HG02943 (cell line): ENCODE data around the gene FAM53A.
"Not testable (repeated sequence)": the region's sequence is repeated elsewhere in the genome, so short reads cannot be mapped to it uniquely, and the experiment has no call there.

ENCODE experiments used
- ATAC-seq: cut with Tn5 transposase; IDR thresholded peaks from one replicate; pipeline ENCODE4 v1.9.1; 2021; ENCODE audit warnings: mild to moderate bottlenecking, low read depth, moderate library complexity; ENCODE audit not compliant: unreplicated experiment

FAM53A gene

DNA sequence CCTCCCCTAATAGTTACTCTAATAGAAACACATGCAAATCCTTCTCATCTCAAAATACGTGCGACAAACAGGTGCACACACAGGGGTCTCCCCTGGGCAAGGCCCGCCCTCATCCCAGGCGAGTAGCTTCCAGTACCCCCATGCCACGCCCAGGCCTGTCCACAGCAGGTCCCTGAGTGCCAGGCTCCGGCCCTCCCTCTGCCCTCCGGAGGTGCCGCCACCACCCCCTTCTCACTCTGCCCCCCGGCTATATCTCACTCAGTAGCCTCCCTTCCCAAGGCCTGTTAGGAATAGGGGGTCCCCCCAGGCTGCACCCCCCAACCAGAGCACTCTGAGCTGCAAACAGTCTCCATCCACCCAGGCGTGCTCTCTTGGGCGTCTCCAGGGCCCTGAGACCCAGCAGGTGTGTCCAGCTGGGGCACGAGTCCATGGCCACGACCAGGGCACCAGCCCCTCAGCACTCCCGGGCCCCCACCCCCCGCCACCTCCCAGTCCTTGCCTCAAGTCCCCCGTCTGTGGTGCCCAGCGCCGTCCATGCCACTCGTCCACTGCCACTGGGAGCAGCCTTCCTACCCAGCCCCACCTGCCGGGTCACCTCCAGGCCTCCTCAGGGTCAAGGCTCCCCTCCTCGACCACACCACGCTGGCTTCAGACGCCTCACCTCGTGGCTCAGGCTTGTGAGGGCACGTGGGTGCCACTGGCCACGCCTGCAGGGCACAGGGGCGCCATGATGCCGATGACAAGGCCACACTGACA lies 41.7 kb downstream of the FAM53A start:
- ATAC-seq, result no peak

DNA sequence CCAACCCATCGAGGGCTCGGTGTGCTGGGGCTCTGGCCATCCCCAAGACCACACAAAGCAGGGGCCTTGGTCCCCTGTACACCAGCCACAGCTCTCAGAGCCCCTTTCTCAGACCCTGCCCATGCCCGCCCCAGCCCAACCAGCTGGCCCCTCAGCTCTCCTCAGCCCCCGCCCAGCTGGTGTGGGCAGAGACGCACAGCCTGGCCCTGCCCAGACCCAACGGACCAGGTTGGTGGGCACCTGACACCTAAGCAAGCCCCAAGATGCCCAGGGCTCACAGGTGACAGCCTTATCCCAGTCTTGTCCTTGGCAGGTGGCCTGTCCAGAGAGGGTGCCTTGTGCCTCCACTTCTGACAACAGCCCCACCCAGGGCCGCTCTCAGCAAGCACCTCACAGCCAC lies 42.4 kb downstream of the FAM53A start:
- no peak for ATAC-seq

DNA sequence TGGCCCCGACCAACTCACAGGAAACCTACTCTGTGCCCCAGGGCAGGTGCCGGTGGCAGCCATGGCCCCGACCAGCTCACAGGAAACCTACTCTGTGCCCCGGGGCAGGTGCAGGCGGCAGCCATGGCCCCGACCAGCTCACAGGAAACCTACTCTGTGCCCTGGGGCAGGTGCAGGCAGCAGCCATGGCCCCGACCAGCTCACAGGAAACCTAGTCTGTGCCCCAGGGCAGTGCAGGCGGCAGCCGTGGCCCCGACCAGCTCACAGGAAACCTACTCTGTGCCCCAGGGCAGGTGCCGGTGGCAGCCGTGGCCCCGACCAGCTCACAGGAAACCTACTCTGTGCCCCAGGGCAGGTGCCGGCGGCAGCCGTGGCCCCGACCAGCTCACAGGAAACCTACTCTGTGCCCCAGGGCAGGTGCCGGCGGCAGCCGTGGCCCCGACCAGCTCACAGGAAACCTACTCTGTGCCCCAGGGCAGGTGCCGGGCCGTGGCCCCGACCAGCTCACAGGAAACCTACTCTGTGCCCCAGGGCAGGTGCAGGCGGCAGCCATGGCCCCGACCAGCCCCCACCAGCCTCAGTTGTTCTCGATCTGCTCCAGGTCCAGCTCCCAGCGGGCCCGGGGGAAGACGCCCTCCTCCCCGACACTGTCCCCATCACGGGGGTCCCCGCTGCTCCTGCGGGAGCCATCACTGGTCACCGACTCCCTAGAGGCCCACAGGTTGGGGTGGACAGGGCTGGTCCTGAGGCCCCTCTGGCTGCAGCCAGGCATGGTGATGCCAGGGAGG lies 43.2 kb downstream of the FAM53A start:
- not testable (repeated sequence) for ATAC-seq

DNA sequence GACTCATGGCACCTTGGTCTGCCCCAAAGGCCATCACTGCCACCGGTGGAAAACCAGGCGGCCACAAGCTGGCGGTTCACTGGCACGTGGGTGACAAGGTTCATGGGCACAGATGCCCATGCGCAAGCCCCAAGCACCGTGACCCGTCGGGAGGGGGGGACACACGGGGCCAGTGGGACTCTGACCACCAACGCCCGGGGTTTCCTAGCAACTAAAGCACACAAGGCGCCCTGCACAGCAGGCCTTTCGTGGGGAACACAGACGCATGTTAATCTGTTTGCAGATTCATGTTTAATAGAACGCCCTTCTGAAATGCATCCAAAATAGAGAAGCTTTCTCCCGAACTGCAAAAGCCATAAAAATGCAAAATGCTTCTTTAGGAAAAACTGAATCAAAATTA lies 43.9 kb downstream of the FAM53A start:
- no peak for ATAC-seq

DNA sequence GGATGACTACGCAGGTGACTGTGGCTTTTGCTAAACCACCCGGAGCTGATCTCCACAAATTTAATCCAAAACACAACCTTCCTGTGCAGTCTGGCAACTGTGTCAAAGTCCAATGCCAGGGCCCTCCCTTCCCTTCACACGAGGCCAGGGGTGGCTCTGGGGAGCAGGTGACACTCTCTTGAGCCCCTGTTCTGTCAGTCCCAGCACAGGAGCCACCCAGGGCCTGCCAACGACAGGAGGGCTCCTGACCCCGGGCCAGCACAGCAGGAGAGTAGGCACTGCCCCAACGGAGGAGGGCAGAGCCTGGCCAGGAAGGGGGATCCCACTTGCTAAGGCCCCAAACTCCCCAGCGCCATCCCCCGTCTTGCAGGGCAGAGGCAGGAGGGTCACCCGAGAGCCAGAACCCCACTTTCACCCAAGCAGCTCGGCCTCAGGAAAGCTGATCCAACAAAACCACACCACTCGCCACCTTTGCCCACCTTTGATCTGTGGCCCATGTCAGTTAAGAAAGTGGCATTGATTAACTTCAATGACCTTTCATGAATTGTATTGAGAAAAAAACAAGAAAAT lies 44.7 kb downstream of the FAM53A start:
- ATAC-seq, result no peak

DNA sequence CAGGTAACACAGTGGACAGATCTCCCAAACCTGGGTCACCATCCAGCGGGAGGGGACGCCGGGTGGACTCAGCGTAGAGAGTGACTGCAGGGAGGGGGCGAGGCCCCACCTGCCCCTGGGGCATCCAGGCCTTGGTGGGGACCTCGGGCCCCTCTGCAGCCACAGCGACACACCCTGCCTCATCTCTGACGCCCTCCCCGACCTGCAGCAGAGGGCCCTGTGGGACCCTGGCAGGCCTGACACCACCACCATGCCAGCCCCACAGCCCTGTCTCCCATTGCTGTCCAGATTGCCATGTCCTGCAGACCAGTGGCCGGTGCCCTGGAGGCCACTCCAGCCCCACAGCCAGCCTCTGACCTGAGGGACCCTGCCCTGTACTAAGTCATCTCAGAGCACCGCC lies 45.2 kb downstream of the FAM53A start:
- no peak for ATAC-seq

DNA sequence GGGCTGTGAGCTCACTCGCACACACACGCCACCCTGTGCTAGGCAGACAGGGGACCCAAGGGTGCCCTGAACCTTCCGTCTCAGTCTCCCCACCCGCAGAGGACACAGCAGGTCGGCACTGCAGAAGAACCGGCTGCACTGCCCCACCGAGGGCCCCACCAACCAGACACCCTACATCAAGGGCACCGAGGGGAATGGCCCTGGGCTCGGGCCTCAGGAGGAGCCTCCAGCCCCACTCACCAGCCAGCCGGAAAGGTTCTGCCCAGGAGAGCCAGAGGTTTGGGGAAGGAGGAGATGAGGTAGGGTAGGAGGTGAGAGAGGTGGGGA lies 45.9 kb downstream of the FAM53A start:
- no peak for ATAC-seq

DNA sequence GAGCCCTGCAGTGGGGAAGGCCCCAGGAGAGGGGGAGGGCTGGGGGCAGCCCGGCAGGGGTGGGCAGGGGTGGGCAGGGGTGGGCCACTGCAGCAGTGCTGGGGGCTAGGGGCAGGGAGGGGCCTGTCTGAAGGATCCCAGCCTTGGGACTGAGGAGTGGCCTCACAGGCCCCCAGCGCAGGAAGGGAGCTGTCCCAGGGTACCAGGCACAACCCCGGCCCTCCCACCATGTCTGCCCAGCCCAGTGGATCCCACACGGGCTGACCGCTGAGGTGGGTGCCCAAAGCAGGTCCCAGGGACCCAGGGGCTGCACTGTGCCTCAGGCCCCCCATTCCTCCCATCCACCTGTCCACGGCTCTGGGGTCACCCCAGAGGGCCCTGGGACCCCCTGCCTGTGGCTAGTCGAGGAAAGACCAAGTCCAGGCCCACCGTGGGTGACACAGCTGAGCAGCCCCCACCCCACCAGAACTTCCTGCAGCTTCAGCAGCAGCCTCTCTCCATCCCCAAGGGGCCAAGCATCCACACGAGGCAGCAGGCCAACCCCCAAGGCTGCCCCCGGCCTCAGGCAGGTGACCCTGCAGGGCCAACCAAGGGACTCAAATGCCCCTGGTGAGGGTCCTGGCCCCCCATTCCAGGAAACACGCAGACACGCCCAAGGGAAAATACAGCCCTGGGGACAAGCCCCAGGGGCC lies 46.4 kb downstream of the FAM53A start:
- ATAC-seq, result no peak

DNA sequence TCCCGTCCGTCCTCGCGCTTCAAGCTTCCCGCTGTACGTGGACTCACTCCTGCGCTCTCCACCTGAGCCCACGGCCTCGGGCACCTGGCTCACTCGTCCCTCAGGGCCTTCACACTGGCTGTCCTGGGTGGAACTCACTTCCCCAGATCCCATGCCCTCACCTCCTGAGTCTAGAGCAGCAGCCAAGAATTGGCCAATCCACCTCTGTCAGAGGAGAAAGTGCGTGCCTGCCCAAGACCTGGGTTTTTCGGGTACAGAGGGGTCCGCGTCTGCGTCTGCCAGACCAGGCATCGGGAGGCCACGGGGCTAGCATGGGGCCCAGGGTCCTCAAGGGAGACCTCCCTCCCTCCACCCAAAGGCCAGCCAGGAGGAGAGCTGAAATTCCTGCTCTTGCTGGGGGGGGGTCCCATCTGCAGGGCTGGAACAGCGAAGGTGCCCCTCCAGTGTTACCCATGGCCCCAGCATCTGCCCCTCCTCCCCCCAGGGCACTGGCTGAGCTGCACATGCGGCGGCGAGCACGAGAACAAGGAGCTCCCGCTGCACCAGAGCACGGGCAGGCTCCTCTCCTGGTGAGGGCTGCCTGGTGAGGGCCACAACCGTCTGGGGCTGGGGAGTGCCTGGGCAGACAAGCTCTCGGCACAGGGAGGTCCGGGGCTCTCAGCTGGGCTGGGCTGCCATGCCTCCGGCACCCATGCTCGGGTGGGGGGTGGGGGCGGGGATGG lies 47.5 kb downstream of the FAM53A start:
- ATAC-seq, result no peak

DNA sequence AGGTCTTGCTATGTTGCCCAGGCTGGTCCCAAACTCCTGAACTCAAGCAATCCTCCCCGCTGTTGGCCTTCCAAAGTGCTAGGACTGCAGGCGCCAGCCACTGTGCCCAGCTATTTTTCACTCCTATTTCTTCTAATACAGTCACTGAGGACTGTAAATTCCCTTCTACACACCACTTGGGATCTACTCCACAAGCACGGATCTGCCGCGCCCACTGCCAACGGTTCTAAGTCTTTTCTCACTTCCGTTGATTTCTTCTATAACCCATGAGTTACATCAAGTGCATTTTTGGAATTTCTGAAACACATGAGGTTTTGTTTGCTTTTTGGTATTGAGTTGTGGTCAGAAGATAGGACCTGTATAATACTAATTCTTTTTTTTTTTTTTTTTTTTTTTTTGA lies 48.6 kb downstream of the FAM53A start:
- ATAC-seq, result no peak

DNA sequence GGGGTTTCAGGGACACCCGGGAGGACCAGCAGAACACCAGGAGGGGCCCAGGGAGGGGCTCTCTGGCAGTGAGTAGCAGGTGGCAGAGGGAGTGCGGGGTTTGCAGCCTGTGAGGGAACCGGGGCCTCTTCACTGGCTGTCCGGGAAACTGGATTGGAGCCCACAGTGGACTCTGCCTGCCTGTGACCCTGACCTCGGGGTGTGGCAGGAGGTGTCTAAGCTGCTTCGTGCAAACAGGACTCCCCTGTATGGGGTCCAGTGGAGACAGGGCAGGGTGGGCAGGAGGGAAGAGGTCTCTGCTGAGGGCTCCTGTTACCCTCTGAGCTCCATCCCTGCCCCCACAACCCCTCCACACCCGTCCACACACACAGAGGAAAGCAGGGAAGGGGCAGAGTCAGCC lies 50.1 kb downstream of the FAM53A start:
- ATAC-seq, result no peak

DNA sequence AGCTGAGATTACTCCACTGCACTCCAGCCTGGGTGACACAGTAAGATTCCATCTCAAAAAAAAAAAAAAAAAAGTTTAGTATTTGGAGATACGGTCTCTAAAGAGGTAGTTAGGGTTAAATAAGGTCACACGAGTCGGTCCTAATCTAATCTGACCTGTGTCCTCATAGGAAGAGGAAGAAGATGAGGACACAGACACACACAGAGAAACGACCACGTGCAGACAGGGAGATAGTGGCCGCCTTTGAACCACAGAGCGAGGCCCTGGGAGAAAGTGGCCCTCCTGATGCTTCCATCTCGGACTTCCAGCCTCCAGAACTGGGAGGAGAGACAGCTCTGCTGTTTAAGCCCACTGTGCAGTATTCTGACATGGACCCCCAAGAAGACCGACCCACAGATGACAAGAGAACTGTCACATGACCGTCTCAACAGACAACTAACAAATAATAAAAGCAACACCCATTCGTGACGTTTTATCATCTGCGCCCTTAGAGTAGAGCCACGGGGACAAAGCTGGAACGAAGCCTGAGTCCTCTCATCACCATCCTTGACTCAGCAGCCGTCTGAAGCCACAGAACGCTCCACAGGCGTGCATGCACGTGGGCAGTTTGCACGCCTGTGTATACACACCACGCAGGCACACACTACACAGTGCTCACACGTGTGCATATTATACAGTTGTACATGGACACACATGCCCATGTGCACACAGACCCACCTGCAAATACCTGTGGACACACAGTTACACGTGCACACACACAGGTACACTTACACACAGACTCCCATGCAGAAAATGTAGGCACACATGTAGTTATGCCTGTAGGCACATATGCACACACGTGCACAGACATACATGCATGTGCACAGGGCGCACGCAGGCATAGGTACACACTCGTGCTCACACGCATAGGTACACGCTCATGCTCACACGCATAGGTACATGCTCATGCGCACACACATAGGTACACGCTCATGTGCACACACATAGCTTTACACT lies 51.7 kb downstream of the FAM53A start:
- ATAC-seq, result no peak

DNA sequence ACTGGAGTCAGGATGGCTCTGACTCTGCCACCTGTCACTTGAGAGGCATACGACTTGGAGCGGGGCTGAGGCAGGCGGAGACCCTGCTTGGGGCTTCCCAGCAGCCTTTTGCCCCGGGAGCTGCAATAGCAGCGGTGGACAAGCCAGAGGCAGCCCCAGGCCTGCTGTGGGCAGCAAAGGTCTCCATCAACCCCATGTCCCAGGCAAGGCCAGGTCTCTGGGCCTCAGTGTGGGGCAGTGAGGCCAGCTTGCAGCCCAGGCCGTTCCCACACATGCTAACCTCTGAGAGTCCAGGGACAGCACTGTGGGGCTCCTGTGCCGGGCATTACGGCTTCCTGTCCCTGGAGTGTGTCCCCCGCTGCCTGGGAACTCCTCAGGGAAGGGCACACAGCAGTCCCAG lies 53.0 kb downstream of the FAM53A start:
- ATAC-seq, result no peak

DNA sequence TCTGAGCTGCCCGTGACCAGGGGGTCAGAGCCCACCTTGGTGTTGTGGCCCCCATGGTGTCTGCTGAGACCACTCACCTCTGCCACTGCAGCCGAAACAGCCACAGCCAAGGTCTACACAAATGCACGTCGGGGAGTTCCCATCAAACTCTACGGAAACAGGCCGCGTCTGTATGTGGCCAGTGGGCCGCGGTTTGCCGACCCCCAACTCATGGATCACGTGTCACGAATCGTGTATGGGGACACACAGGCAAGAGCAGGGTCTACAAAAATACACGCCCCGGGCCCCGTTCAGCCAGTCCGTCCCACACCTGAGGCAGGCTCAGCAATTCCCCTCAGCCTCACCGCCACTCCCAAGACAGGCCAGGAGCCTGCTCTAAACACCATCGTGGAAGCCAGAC lies 53.8 kb downstream of the FAM53A start:
- ATAC-seq, result no peak

DNA sequence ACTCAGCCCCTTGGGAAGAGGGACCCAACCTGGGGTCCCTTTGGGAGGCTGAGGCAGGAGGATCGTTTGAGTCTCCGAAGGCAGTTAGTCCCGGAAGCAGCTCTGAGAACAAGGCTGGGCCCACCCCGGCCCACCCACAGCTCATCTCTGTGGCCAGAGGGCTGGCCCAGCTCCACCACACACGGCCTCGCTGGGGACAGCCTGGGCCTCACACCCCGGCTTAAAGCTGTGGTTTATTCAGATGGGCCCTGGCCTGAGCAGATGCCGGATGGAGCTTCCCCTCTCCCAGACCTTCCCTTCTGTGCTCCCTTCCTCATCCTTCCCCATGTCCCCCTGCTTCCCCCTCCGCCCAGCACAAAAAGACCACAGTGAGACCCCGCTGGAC lies 54.4 kb downstream of the FAM53A start:
- no peak for ATAC-seq

DNA sequence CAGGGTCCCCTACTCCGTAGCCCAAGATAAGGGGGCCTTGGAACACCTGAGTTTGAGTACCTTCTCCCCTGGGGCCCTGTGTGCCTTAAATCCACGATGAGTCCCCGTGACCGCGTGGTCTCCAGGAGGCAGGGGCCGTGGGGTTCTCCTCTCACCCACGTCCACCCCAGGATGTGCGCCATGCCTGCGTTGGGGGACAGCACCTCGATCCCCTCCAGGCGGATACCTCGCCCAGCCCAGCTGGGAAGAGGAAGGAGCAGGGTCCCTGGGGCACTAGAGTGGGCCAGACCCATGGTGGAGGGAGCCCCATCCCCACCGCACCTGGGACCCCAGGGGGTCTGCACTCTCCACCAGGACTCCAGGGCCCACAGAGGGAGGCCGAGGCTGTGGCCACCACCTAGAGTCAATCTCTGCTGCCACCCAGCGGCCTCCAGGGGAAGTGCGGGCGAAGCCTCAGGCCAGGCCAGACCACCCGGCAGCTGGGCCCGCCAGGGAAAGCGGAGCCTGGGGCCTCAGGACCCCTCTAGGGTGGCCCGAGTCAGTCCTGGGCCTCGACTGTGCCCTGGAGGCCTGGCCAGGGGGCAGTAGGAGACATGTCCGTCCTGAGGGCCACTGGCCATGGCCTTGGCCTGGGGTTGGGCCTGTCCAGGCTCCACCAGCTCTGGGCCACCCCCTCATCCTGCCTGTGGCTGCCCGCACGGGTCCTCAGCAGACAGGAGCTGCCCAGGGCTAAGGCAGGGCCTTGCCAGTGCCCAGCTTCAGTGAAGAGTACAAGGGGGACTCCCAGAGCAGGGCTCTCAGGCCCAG lies 55.0 kb downstream of the FAM53A start:
- ATAC-seq, result no peak

DNA sequence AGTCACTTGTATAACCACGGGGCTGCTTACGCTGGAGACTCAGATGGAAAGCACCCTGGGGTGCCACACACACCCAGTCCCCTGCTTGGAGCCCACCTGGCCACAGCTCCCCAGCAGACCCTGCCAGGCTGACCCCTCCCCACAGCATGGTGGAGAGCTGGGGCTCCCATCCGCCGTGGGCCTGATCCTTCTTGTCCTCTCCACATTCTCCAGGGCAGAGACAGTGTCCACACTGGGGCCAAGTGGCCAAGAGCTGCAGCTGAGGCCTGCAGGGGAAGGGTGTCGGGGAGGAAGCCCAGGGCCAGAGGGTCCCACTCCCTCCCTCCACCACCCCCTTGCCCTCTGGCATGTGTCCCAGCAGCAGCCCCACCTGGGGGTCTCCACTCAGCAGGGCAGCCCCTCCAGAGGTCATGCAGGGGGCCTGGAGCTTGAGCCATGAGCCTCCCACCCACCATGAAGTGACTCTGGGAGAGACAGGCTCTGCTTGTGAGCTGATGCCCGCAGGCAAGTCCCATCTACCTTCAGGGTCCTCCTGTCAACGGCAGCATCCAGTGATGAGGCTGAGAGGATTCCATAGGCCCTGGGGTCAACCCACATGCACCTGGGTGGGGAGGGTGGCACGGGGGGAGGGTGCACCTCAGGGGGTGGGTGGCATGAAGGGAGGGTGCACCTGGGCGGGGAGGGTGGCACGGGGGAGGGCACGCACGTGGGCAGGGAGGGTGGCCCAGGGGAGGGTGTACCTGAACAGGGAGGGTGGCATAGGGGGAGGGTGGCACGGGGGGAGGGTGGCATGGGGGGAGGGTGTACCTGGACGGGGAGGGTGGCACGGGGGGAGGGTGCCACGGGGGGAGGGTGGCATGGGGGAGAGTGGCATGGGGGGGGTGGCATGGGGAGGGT lies 56.4 kb downstream of the FAM53A start:
- no peak for ATAC-seq

DNA sequence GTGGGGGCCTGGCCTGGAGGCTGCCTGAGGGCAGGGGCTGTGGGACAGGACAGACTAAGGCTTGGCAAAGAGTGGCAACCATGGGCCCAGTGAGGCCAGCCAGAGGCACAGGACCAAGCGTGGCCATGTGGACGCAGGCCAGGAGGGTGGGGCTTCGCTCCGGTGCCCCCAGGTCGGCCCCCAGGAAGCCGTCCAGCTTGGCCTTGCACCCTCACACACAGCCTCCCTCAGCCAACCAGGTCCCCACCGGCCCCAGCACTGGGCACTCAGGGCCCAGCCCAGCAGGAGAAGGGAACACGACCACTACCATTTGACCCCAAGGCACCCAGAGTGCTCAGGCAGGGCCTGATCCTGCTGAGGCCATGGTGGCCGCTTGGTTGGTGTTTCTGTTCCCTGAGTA lies 57.2 kb downstream of the FAM53A start:
- ATAC-seq, result no peak
